ENCODE data around the gene TTC13. TPM values are rescaled to one million over a fixed set of nuclear protein-coding genes. Genes with fewer than 3 reads are reported as not detected.
"Not testable (repeated sequence)": the region's sequence is repeated elsewhere in the genome, so short reads cannot be mapped to it uniquely, and the experiment has no call there.

Gene TTC13
- total RNA-seq, 4 donors from 2014 or later: 44.8 to 178 (median 117) TPM

DNA sequence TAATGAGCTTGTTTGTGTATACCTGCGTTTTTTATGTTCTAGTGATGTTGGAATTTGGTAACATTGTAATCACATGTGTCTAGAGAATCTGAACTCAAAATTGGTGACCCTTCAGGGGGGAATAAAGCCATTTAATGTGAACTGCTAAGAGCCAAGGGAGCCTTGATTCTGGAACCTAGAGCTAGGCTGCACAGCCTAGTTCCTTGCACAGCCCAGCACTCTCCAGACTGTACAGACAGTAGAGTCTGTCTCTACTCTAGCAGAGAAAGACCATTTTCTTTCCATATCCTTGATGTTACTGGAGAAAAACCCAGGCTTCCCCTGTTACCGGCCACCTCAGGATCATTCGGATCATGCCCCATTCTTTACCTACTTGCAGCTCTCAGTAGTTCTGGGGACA lies 8.8 kb upstream of the TTC13 start:
- intact Hi-C loops (cut with DNase I; ENCODE audit: low total_unique reads): no loop called here
- H3K4me3 ChIP-seq: no peak overlapping the region
- no peaks in the 10 kb centered on the region for H3K27me3 ChIP-seq
- TF ChIP-seq EP300 (IDR thresholded peaks at IDR 0.05; ENCODE audit: low read depth) (no peak), POLR2AphosphoS5 (IDR thresholded peaks at IDR 0.05) (no peak), POLR2A (IDR thresholded peaks at IDR 0.05) (no peak)
- TF ChIP-seq, protein P1, sequence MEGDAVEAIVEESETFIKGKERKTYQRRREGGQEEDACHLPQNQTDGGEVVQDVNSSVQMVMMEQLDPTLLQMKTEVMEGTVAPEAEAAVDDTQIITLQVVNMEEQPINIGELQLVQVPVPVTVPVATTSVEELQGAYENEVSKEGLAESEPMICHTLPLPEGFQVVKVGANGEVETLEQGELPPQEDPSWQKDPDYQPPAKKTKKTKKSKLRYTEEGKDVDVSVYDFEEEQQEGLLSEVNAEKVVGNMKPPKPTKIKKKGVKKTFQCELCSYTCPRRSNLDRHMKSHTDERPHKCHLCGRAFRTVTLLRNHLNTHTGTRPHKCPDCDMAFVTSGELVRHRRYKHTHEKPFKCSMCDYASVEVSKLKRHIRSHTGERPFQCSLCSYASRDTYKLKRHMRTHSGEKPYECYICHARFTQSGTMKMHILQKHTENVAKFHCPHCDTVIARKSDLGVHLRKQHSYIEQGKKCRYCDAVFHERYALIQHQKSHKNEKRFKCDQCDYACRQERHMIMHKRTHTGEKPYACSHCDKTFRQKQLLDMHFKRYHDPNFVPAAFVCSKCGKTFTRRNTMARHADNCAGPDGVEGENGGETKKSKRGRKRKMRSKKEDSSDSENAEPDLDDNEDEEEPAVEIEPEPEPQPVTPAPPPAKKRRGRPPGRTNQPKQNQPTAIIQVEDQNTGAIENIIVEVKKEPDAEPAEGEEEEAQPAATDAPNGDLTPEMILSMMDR (IDR thresholded peaks at IDR 0.05): no peak
- H3K36me3 ChIP-seq: peaks cover 0 to 19% (median 5%) of the 10 kb centered on the region in 4 donors
- no peak for DNase-seq
- in situ Hi-C loops (cut with MboI; ENCODE audit: low pct_ligation_motif_present in 1 of 4, low pct_unique_long_range_greater_than_20kb in 1 of 4, low sequenced_read_pairs in 3 of 4): no loop called here
- H3K27ac ChIP-seq: no peak overlapping the region
- H3K4me1 ChIP-seq: peaks cover 1 to 47% (median 28%) of the 10 kb centered on the region in 4 donors
- no peaks in the 10 kb centered on the region for H3K9me3 ChIP-seq
- 46 to 65% methylated on average over 3 of the region's 3 CpGs for WGBS, 2 donors (ENCODE audit: low coverage in 1 of 2)

DNA sequence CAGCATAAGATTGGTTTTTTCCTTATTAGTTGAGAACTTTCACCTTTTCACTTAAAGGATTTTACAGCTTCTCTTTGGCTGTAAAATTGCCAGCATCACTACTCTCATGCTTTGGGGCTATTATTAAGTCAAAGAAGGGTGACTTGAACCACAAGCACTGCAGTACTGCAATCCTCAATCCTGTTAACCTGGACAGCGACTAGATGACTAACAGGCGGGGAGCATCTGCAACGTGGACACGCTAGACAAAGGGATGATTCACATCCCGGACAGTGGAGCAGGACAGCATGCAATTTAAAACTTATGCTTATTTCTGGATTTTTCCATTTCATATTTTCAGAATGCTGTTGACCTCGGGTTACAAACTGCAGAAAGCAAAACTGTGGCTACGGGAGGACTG lies 8.3 kb upstream of the TTC13 start:
- H3K27me3 ChIP-seq: no peaks in the 10 kb centered on the region
- H3K36me3 ChIP-seq: peaks cover 0 to 19% (median 4%) of the 10 kb centered on the region in 4 donors
- TF ChIP-seq POLR2AphosphoS5 (IDR thresholded peaks at IDR 0.05): no peak
- TF ChIP-seq, protein P1 (IDR thresholded peaks at IDR 0.05): no peak
- no peak for TF ChIP-seq POLR2A (IDR thresholded peaks at IDR 0.05)
- no peaks in the 10 kb centered on the region for H3K9me3 ChIP-seq
- intact Hi-C loops (cut with DNase I; ENCODE audit: low total_unique reads): no loop called here
- H3K4me1 ChIP-seq: peaks cover 3 to 50% (median 31%) of the 10 kb centered on the region in 4 donors
- DNase-seq: no peak
- WGBS, 2 donors (ENCODE audit: low coverage in 1 of 2): 70 to 77% methylated on average over 2 to 7 of the region's 7 CpGs
- in situ Hi-C loops (cut with MboI; ENCODE audit: low pct_ligation_motif_present in 1 of 4, low pct_unique_long_range_greater_than_20kb in 1 of 4, low sequenced_read_pairs in 3 of 4): no loop called here
- no peak overlapping the region for H3K4me3 ChIP-seq
- H3K27ac ChIP-seq: peak overlapping the region in 2 of 4 donors; percentile 77 to 80

GRCh38 chr1:230985711-230986110 lies 7.0 kb upstream of the TTC13 start:
- Histone ChIP-seq H3K4me1 (peaks cover 3 to 52% (median 31%) of the 10 kb centered on the region in 4 donors), H3K27ac (peak overlapping the region; percentile 68 to 80 (median 74)), H3K9me3 (no peaks in the 10 kb centered on the region), H3K27me3 (no peaks in the 10 kb centered on the region), H3K36me3 (peaks cover 0 to 18% (median 0%) of the 10 kb centered on the region in 4 donors), H3K4me3 (no peak overlapping the region)
- WGBS, 2 donors (ENCODE audit: low coverage in 1 of 2): 52 to 59% methylated on average over 6 of the region's 6 CpGs
- DNase-seq: peak; percentile 71
- intact Hi-C loops (cut with DNase I; ENCODE audit: low total_unique reads) (no loop called here), in situ Hi-C loops (cut with MboI; ENCODE audit: low pct_ligation_motif_present in 1 of 4, low pct_unique_long_range_greater_than_20kb in 1 of 4, low sequenced_read_pairs in 3 of 4) (no loop called here)
- TF ChIP-seq EP300 (IDR thresholded peaks at IDR 0.05; ENCODE audit: low read depth) (no peak), POLR2AphosphoS5 (IDR thresholded peaks at IDR 0.05) (no peak), POLR2A (IDR thresholded peaks at IDR 0.05) (no peak)
- TF ChIP-seq, protein P1 (IDR thresholded peaks at IDR 0.05): no peak

DNA sequence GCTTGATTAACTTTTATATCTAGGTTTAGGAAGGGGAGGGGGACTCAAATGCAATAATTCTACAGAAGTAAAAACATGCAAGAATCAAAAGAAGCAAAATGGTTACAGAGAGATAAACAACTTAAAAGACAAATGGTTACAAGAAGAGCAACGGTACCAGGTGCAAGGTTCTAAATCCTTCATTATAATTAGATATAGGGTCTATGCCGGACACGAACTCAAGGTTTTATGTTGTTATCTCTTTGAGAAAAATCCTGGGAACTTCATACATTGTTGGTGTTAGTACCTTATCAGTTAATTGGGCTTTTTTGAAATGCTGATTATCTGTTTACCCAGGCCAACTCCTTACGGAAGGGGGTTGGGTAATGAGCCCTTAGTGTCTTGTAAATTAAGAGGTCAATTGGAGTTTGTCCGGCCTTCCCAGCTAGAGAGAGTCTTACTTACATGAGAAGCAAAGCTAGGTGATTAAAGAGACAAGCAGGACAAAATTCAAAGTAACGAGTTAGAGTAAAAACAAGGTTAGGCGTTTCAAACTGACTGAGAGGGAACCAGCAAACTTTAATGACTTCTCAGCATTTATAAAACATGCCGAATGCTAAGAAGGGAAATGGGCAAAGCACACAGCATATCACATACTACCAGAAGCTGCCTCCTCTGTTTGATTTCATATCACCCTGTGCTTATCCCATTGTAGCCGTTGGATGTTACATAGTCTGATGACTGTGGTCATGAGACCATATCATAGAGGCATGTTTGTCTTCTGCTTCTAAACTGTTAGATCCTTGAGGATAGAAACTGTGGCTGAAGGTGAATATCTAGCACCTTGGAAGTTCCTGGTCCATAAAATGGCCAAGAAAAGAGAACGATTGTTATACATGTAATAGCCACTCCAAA lies 6.2 kb upstream of the TTC13 start:
- in situ Hi-C loops (cut with MboI; ENCODE audit: low pct_ligation_motif_present in 1 of 4, low pct_unique_long_range_greater_than_20kb in 1 of 4, low sequenced_read_pairs in 3 of 4); H3K27me3 ChIP-seq; intact Hi-C loops (cut with DNase I; ENCODE audit: low total_unique reads); H3K9me3 ChIP-seq; DNase-seq; H3K4me3 ChIP-seq: not testable (repeated sequence)
- Histone ChIP-seq H3K4me1 (peaks cover 7 to 59% (median 35%) of the 10 kb centered on the region in 4 donors), H3K27ac (peak overlapping the region; percentile 68 to 80 (median 74)), H3K36me3 (peaks cover 0 to 13% (median 0%) of the 10 kb centered on the region in 4 donors)
- 43 to 50% methylated on average over 9 to 10 of the region's 10 CpGs for WGBS, 2 donors (ENCODE audit: low coverage in 1 of 2)
